H1 (cell line): ENCODE data around the gene UBQLN3. TPM values are rescaled to one million over a fixed set of nuclear protein-coding genes. Genes with fewer than 3 reads are reported as not detected.

Source experiments
- CTCF ChIA-PET: fragments of 300-600 bp; sonication (Branson Sonifier 250); formaldehyde crosslinking; loops from one replicate; lab custom pipeline; 2021; ENCODE audit not compliant: partially characterized antibody; lab: Charles Lee
- POLR2A ChIA-PET: fragments of 300-600 bp; sonication (Branson Sonifier 250); formaldehyde crosslinking; loops from one replicate; lab custom pipeline; 2021; ENCODE audit warnings: inconsistent platforms; ENCODE audit not compliant: partially characterized antibody; lab: Charles Lee
- DNase-seq, 2 experiments: peaks; one replicate each; pipeline versions ENCODE4 v3.0.0 to v3.0.0-alpha.2; 2010 to 2022; ENCODE audit warnings: low spot score in 2 of 2, low read depth in 1 of 2, mixed read lengths in 1 of 2
- FAIRE-seq: peaks from 2 replicates; lab custom pipeline; 2011; peaks lifted over from hg19 to GRCh38; lab: Jason Lieb, UNC
- H2AFZ ChIP-seq: 2 replicates; pipeline ENCODE4 v1.8.1; 2012; ENCODE audit warnings: low read length, inconsistent platforms
- H2AK5ac ChIP-seq: 2 replicates; pipeline ENCODE4 v1.6.1; 2013; ENCODE audit warnings: low read depth, low read length
- H2BK120ac ChIP-seq: replicated peaks from 2 replicates; pipeline ENCODE3; 2013; ENCODE audit warnings: low read depth, low read length, inconsistent platforms
- H2BK12ac ChIP-seq: 2 replicates; pipeline ENCODE4 v1.6.1; 2013; ENCODE audit warnings: low read depth, low read length
- H2BK15ac ChIP-seq: 2 replicates; pipeline ENCODE4 v1.6.1; 2013; ENCODE audit warnings: low read length
- H2BK20ac ChIP-seq: 2 replicates; pipeline ENCODE4 v1.6.1; 2013; ENCODE audit warnings: low read length
- H2BK5ac ChIP-seq: 2 replicates; pipeline ENCODE4 v1.6.1; 2013; ENCODE audit warnings: low read depth, low read length
- H3K14ac ChIP-seq: 2 replicates; pipeline ENCODE4 v1.6.1; 2013; ENCODE audit warnings: inconsistent platforms; ENCODE audit not compliant: insufficient read length
- H3K18ac ChIP-seq: 2 replicates; pipeline ENCODE4 v1.6.1; 2013; ENCODE audit warnings: low read length; ENCODE audit errors: extremely low read depth
- H3K23ac ChIP-seq: 2 replicates; pipeline ENCODE4 v1.6.1; 2013; ENCODE audit warnings: inconsistent platforms; ENCODE audit not compliant: insufficient read length
- H3K23me2 ChIP-seq: 2 replicates; pipeline ENCODE4 v1.6.1; 2013; ENCODE audit warnings: low read depth, low read length
- H3K27ac ChIP-seq: 2 replicates; pipeline ENCODE4 v1.6.1; 2011; ENCODE audit warnings: low read depth, low read length, inconsistent platforms
- H3K27me3 ChIP-seq, 4 experiments: replicated peaks in 1 of 4; 1 replicate in 1 of 4; 2 replicates in 3 of 4; pipeline versions ENCODE4 v1.6.1 to v1.8.1; 2011 to 2013; ENCODE audit warnings: low read length in 3 of 4, mild to moderate bottlenecking in 3 of 4, inconsistent platforms in 2 of 4, mixed read lengths in 2 of 4, moderate library complexity in 1 of 4; ENCODE audit not compliant: control insufficient read depth in 3 of 4, insufficient read depth in 3 of 4; ENCODE audit errors: extremely low read depth in 1 of 4
- H3K36me3 ChIP-seq, 4 experiments: 2 replicates each; pipeline versions ENCODE4 v1.6.1 to v1.8.1; 2011 to 2013; ENCODE audit warnings: mild to moderate bottlenecking in 4 of 4, low read length in 3 of 4, moderate library complexity in 2 of 4, control low read depth in 1 of 4, inconsistent platforms in 1 of 4; ENCODE audit not compliant: insufficient read depth in 4 of 4, control insufficient read depth in 2 of 4
- H3K4ac ChIP-seq: replicated peaks from 2 replicates; pipeline ENCODE3; 2013; ENCODE audit warnings: low read length, low read depth, mixed read lengths, inconsistent platforms; ENCODE audit not compliant: insufficient read length
- H3K4me1 ChIP-seq, 4 experiments: replicated peaks in 1 of 4; 1 replicate in 1 of 4; 2 replicates in 3 of 4; pipeline versions ENCODE4 v1.6.1 to v1.8.1; 2011 to 2013; ENCODE audit warnings: low read length in 3 of 4, inconsistent platforms in 2 of 4, mixed read lengths in 1 of 4; ENCODE audit not compliant: insufficient read depth in 4 of 4, control insufficient read depth in 3 of 4
- H3K4me2 ChIP-seq, 2 experiments: 2 replicates each; pipeline versions ENCODE4 v1.6.1 to v1.8.1; 2011 to 2013; ENCODE audit warnings: low read depth in 2 of 2, low read length in 2 of 2, control low read depth in 1 of 2, inconsistent platforms in 1 of 2, mild to moderate bottlenecking in 1 of 2; ENCODE audit not compliant: insufficient read depth in 1 of 2
- H3K4me3 ChIP-seq, 4 experiments: fragments of 200-600, 300-600 bp in 1 of 4; sonication (generic), shearing (Covaris generic), sonication (Bioruptor Twin) in 1 of 4; 2 replicates each; pipeline versions ENCODE4 v1.5.1 to v1.8.1; 2011 to 2016; ENCODE audit warnings: low read length in 4 of 4, low read depth in 3 of 4, control low read depth in 2 of 4, inconsistent platforms in 2 of 4, mild to moderate bottlenecking in 2 of 4, mixed read lengths in 1 of 4, moderate library complexity in 1 of 4; ENCODE audit not compliant: insufficient read depth in 2 of 4; ENCODE audit errors: extremely low read depth in 1 of 4
- H3K56ac ChIP-seq: replicated peaks from 2 replicates; pipeline ENCODE3; 2013; ENCODE audit warnings: low read depth, mild to moderate bottlenecking, mixed read lengths, low read length, inconsistent platforms; ENCODE audit not compliant: insufficient read length
- H3K79me1 ChIP-seq: 2 replicates; pipeline ENCODE4 v1.6.1; 2013; ENCODE audit warnings: low read depth, low read length, control low read depth
- H3K79me2 ChIP-seq, 2 experiments: 2 replicates each; pipeline versions ENCODE4 v1.6.1 to v1.8.1; 2012 to 2013; ENCODE audit warnings: low read length in 2 of 2, mild to moderate bottlenecking in 2 of 2, inconsistent platforms in 1 of 2; ENCODE audit not compliant: insufficient read depth in 2 of 2, control insufficient read depth in 1 of 2
- H3K9ac ChIP-seq, 4 experiments: replicated peaks in 1 of 4; 1 replicate in 1 of 4; 2 replicates in 3 of 4; pipeline versions ENCODE4 v1.6.1 to v1.8.1; 2011 to 2013; ENCODE audit warnings: low read depth in 3 of 4, low read length in 3 of 4, control low read depth in 2 of 4, mild to moderate bottlenecking in 2 of 4, moderate library complexity in 2 of 4, inconsistent platforms in 1 of 4; ENCODE audit errors: extremely low read depth in 1 of 4
- H3K9me3 ChIP-seq, 2 experiments: 2 replicates each; pipeline versions ENCODE4 v1.6.1 to v1.8.1; 2012 to 2013; ENCODE audit warnings: mild to moderate bottlenecking in 2 of 2, moderate library complexity in 2 of 2, control low read depth in 1 of 2, inconsistent platforms in 1 of 2, low read depth in 1 of 2, low read length in 1 of 2, mixed read lengths in 1 of 2; ENCODE audit not compliant: insufficient read depth in 2 of 2
- H4K20me1 ChIP-seq, 2 experiments: replicated peaks in 1 of 2; 2 replicates each; pipeline versions ENCODE3 to v1.8.1; 2011 to 2013; ENCODE audit warnings: inconsistent platforms in 2 of 2, low read length in 2 of 2, mild to moderate bottlenecking in 1 of 2; ENCODE audit not compliant: insufficient read depth in 2 of 2, control insufficient read depth in 1 of 2
- H4K5ac ChIP-seq: 2 replicates; pipeline ENCODE4 v1.6.1; 2013; ENCODE audit warnings: low read length, low read depth, mixed read lengths, inconsistent platforms; ENCODE audit not compliant: insufficient read length
- H4K8ac ChIP-seq: 2 replicates; pipeline ENCODE4 v1.8.0; 2013; ENCODE audit warnings: mild to moderate bottlenecking, moderate library complexity, low read length, inconsistent platforms; ENCODE audit not compliant: insufficient read depth; ENCODE audit errors: extremely low read depth
- H4K91ac ChIP-seq: replicated peaks from 2 replicates; pipeline ENCODE3; 2013; ENCODE audit warnings: low read length, mixed read lengths, inconsistent platforms; ENCODE audit not compliant: insufficient read length
- CBX8 ChIP-seq: fragments of 300-800, 300-1000 bp; sonication (generic); IDR thresholded peaks from 2 replicates; pipeline ENCODE4 v1.7.1; 2016; ENCODE audit warnings: low read depth, low read length, borderline replicate concordance
- CREB1 ChIP-seq: IDR thresholded peaks from 2 replicates; pipeline ENCODE4 v1.6.1; 2012; ENCODE audit warnings: inconsistent platforms
- HDAC2 ChIP-seq, 2 experiments: fragments of 300-600 bp in 1 of 2; sonication (generic) in 1 of 2; IDR thresholded peaks; 2 replicates each; pipeline ENCODE4 v1.6.1; 2011 to 2012; ENCODE audit warnings: low read depth in 2 of 2, low read length in 2 of 2, mild to moderate bottlenecking in 2 of 2, moderate library complexity in 2 of 2, borderline replicate concordance in 1 of 2, inconsistent platforms in 1 of 2
- KDM4A ChIP-seq: IDR thresholded peaks from one replicate; pipeline ENCODE4 v1.7.1; 2012; ENCODE audit warnings: low read depth, mild to moderate bottlenecking, moderate library complexity, low read length, inconsistent platforms; ENCODE audit not compliant: severe bottlenecking
- KDM5A ChIP-seq: fragments of 200-600 bp; IDR thresholded peaks from 2 replicates; pipeline ENCODE4 v1.7.1; 2012; ENCODE audit warnings: mild to moderate bottlenecking, low read length, inconsistent platforms, mixed read lengths
- SIN3A ChIP-seq, 2 experiments: IDR thresholded peaks in 1 of 2; conservative IDR thresholded peaks in 1 of 2; 2 replicates each; pipeline ENCODE4 v1.6.1; 2011 to 2012; ENCODE audit warnings: low read length in 2 of 2, improper control_type of control experiment in 1 of 2, low read depth in 1 of 2, mild to moderate bottlenecking in 1 of 2
- TCF12 ChIP-seq: IDR thresholded peaks from 2 replicates; pipeline ENCODE4 v1.6.1; 2011; ENCODE audit warnings: low read depth, mild to moderate bottlenecking, low read length
- YY1 ChIP-seq: IDR thresholded peaks from 2 replicates; pipeline ENCODE4 v1.6.1; 2011; ENCODE audit warnings: low read depth, mild to moderate bottlenecking, low read length
- WGBS, 2 experiments: shearing (Covaris generic) in 1 of 2; methylation state at CpG; one replicate each; pipeline versions ENCODE4 v1.1.6 to v1.1.7; 2013 to 2015; ENCODE audit warnings: low lambda C conversion rate in 2 of 2, mixed read lengths in 2 of 2, inconsistent platforms in 1 of 2, low coverage in 1 of 2, missing lambda C conversion rate in 1 of 2; ENCODE audit not compliant: insufficient replicate concordance in 2 of 2, insufficient coverage in 1 of 2, insufficient read length in 1 of 2; ENCODE audit errors: extremely low coverage in 1 of 2, missing lambda C conversion rate in 1 of 2; 5-methylcytosine and 5-hydroxymethylcytosine counted together
- polyA plus RNA-seq, 7 experiments: library from polyadenylated mRNA; depleted of rRNA in 3 of 7; stranded (reverse) in 5 of 7; unstranded in 2 of 7; fragments of >200 nt in 5 of 7; fragments of 200-250 nt in 2 of 7; gene quantifications; 1 replicate in 5 of 7; 2 replicates in 1 of 7; 4 replicates in 1 of 7; pipeline versions ENCODE4 v1.2.1 to v1.2.3, GENCODE V29; 2011 to 2013; ENCODE audit warnings: missing spikeins in 2 of 7, mixed read lengths in 2 of 7
- total RNA-seq: library from RNA; stranded (reverse); fragmentation: NEBNext Ultra II Directional; extraction: Animal tissue kit (Norgen Biotek cat#: 25700); gene quantifications from 2 replicates; pipeline ENCODE4 v1.2.1, GENCODE V29; 2021

UBQLN3 gene
- total and polyA plus RNA-seq, 2 of the 8 experiments (the other 6 are each of a cell fraction or from before 2014, with no cell fraction given), result not detected

GRCh38 chr11:5546457-5546856, 36.7 kb upstream of the UBQLN3 start:
- no peaks in the 10 kb centered on the region for H4K20me1 ChIP-seq
- H3K14ac ChIP-seq, result no peak overlapping the region
- H2BK5ac ChIP-seq, result no peak overlapping the region
- H3K79me1 ChIP-seq, result no peaks in the 10 kb centered on the region
- no peak for TF ChIP-seq KDM5A
- no peak for TF ChIP-seq SIN3A (conservative IDR thresholded peaks at IDR 0.05 in 1 of 2, IDR thresholded peaks at IDR 0.05 in 1 of 2; ENCODE audit: low read depth in 1 of 2, low read length in 2 of 2)
- TF ChIP-seq KDM4A, result no peak
- no peak for TF ChIP-seq CBX8
- no peak for TF ChIP-seq CREB1
- no peak for TF ChIP-seq TCF12
- no peak for TF ChIP-seq YY1
- no peak for TF ChIP-seq HDAC2 (IDR thresholded peaks at IDR 0.05; ENCODE audit: borderline replicate concordance in 1 of 2, low read depth in 2 of 2, low read length in 2 of 2)
- TF ChIP-seq, all 59 proteins: peak for 0
- FAIRE-seq, result no peak
- Histone ChIP-seq H2AFZ (no peak overlapping the region), H4K91ac (no peak overlapping the region), H3K79me2 (no peaks in the 10 kb centered on the region), H3K9ac (no peak overlapping the region), H3K27me3 (no peaks in the 10 kb centered on the region), H4K8ac (no peak overlapping the region), H3K18ac (no peak overlapping the region), H3K4me1 (no peaks in the 10 kb centered on the region), H3K56ac (no peak overlapping the region), H3K4me2 (no peak overlapping the region), H2AK5ac (no peak overlapping the region), H3K4me3 (no peak overlapping the region), H2BK12ac (no peak overlapping the region), H4K5ac (no peak overlapping the region), H2BK20ac (no peak overlapping the region), H3K9me3 (no peaks in the 10 kb centered on the region), H3K23me2 (no peaks in the 10 kb centered on the region), H3K27ac (no peak overlapping the region), H3K23ac (no peak overlapping the region), H2BK15ac (no peak overlapping the region), H3K36me3 (no peaks in the 10 kb centered on the region), H3K4ac (no peak overlapping the region), H2BK120ac (no peak overlapping the region)
- POLR2A ChIA-PET, result no interaction called here
- 86 to 100% methylated on average over 1 to 3 of the region's 3 CpGs for WGBS, 2 experiments
- DNase-seq, result no peak
- CTCF ChIA-PET, result no interaction called here
